BLaER1 treated with 17β-estradiol and CSF1 and Interleukin-3, amounts not matched to agents 10 nM and 100 nM (cell line): ENCODE data around the gene RPH3AL.
"Not testable (repeated sequence)": the region's sequence is repeated elsewhere in the genome, so short reads cannot be mapped to it uniquely, and the experiment has no call there.

Experiments used
- H3K27ac ChIP-seq, 11 experiments: shearing (Covaris generic); formaldehyde crosslinking; 2 replicates each; pipeline ENCODE4 v1.8.1; 2022
- H3K27me3 ChIP-seq, 11 experiments: shearing (Covaris generic); formaldehyde crosslinking; 2 replicates each; pipeline ENCODE4 v1.8.1; 2022
- H3K36me3 ChIP-seq, 11 experiments: shearing (Covaris generic); formaldehyde crosslinking; 2 replicates each; pipeline ENCODE4 v1.8.1; 2022
- H3K4me1 ChIP-seq, 10 experiments: shearing (Covaris generic); formaldehyde crosslinking; 2 replicates each; pipeline ENCODE4 v1.8.1; 2022
- H3K4me2 ChIP-seq, 11 experiments: shearing (Covaris generic); formaldehyde crosslinking; 2 replicates each; pipeline ENCODE4 v1.8.1; 2022
- H3K4me3 ChIP-seq, 10 experiments: shearing (Covaris generic); formaldehyde crosslinking; 2 replicates each; pipeline ENCODE4 v1.8.1; 2022
- H3K9ac ChIP-seq, 11 experiments: shearing (Covaris generic); formaldehyde crosslinking; 2 replicates each; pipeline ENCODE4 v1.8.1; 2022
- H3K9me3 ChIP-seq, 11 experiments: shearing (Covaris generic); formaldehyde crosslinking; replicated peaks in 1 of 11; 2 replicates each; pipeline ENCODE4 v1.8.1; 2022
- H4K20me1 ChIP-seq, 11 experiments: shearing (Covaris generic); formaldehyde crosslinking; 2 replicates each; pipeline ENCODE4 v1.8.1; 2022
- Cebpa-rat ChIP-seq, 11 experiments: shearing (Covaris generic); IDR thresholded peaks; 2 replicates each; pipeline ENCODE4 v1.8.1; 2022

Gene RPH3AL

DNA sequence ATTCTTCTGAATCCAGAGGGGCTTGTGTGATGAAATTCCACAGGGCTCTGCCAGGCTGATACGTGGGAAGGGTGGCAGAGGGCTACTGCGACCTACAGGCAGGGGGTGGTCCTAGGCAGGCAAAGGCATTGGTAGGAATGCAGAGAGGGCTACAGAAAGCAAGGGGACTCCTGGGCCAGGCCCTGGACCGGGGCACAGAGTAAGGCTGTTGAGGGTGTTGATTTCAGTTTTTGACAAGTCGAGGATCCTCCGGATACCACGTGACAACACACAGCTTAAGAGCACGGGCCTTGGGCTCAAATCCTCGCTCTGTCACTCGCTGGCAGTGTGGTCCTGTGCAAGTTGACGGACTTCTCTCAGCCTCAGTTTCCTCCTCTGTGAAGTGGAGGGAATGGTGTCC is 152.0 kb downstream of the RPH3AL start:
- H3K4me3 ChIP-seq, result no peak overlapping the region
- H3K4me2 ChIP-seq, result no peak overlapping the region
- peaks cover 9 to 14% (median 13%) of the 10 kb centered on the region in 11 experiments for H3K9me3 ChIP-seq
- no peak overlapping the region for H3K9ac ChIP-seq
- peaks cover 0 to 10% (median 5%) of the 10 kb centered on the region in 10 experiments; a peak in 11 of 20 replicates for H3K4me1 ChIP-seq
- TF ChIP-seq Cebpa-rat (IDR thresholded peaks at IDR 0.05), result no peak
- H4K20me1 ChIP-seq, result no peaks in the 10 kb centered on the region
- no peaks in the 10 kb centered on the region for H3K27me3 ChIP-seq
- no peak overlapping the region for H3K27ac ChIP-seq
- no peaks in the 10 kb centered on the region for H3K36me3 ChIP-seq

GRCh38 chr17:199806-200545 is 152.6 kb downstream of the RPH3AL start:
- H3K4me2 ChIP-seq, result no peak overlapping the region
- H3K9ac ChIP-seq, result no peak overlapping the region
- H3K27ac ChIP-seq, result no peak overlapping the region

DNA sequence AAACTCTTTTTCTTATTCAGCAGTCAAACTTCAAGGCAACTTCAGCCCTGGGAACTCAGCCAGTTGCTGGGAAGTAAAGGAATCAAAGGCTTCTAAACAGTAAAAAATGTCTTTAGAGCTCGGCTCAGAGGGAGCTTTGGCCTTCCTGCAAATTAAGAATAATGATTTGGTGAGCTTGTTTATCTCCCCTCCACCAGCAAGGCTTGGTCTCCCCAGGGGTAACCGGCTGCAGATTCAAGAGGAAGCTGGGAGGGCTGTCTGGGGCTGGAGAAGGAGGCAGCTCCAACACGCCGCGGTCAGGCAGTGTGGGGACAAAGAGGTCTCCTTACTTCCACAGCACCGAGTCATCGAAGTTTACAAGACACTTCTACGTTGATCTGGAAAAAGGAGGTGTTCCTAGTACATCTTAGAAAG is 153.4 kb downstream of the RPH3AL start:
- Histone ChIP-seq H3K36me3 (no peaks in the 10 kb centered on the region), H3K27me3 (no peaks in the 10 kb centered on the region), H3K4me3 (no peak overlapping the region), H3K27ac (no peak overlapping the region), H3K4me1 (peaks cover 6 to 19% (median 15%) of the 10 kb centered on the region in 10 experiments; a peak in 19 of 20 replicates), H3K9ac (peak overlapping the region in 1 of 11 experiments; percentile 2; a peak in 1 of 22 replicates), H3K9me3 (peaks cover 9 to 14% (median 13%) of the 10 kb centered on the region in 11 experiments), H3K4me2 (peak overlapping the region in 3 of 11 experiments; percentile 0 to 23 (median 11); a peak in 4 of 22 replicates), H4K20me1 (no peaks in the 10 kb centered on the region)
- no peak for TF ChIP-seq Cebpa-rat (IDR thresholded peaks at IDR 0.05)

More at GRCh38 chr17:199806-200545, 152.6 kb downstream of the RPH3AL start:
- Histone ChIP-seq H3K27me3 (no peaks in the 10 kb centered on the region), H4K20me1 (no peaks in the 10 kb centered on the region), H3K9me3 (peaks cover 9 to 14% (median 13%) of the 10 kb centered on the region in 11 experiments), H3K4me1 (peaks cover 5 to 16% (median 10%) of the 10 kb centered on the region in 10 experiments; a peak in 19 of 20 replicates), H3K4me3 (no peak overlapping the region), H3K36me3 (no peaks in the 10 kb centered on the region)
- TF ChIP-seq Cebpa-rat (IDR thresholded peaks at IDR 0.05), result no peak

DNA sequence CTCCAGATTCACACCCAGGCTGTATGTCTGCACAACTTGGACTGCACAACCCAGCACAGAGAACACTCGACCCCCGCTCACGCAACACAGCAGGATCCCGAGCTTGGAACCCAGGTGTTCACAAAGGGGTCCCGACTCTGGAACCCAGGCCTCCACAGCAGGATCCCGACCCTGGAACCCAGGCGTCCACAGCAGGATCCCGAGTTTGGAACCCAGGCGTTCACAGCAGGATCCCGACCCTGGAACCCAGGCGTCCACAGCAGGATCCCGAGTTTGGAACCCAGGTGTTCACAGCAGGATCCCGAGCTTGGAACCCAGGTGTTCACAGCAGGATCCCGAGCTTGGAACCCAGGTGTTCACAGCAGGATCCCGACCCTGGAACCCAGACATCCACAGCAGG is 154.4 kb downstream of the RPH3AL start:
- not testable (repeated sequence) for H3K4me2 ChIP-seq, H4K20me1 ChIP-seq, H3K27ac ChIP-seq, H3K9ac ChIP-seq, H3K36me3 ChIP-seq, H3K27me3 ChIP-seq
- Histone ChIP-seq H3K4me1 (peaks cover 6 to 20% (median 15%) of the 10 kb centered on the region in 10 experiments; a peak in 19 of 20 replicates), H3K9me3 (peaks cover 9 to 21% (median 16%) of the 10 kb centered on the region in 11 experiments), H3K4me3 (0 out of 20 replicates have a peak overlapping the region, but pooled peaks of 1 of the 10 experiments have one; percentile 23)

DNA sequence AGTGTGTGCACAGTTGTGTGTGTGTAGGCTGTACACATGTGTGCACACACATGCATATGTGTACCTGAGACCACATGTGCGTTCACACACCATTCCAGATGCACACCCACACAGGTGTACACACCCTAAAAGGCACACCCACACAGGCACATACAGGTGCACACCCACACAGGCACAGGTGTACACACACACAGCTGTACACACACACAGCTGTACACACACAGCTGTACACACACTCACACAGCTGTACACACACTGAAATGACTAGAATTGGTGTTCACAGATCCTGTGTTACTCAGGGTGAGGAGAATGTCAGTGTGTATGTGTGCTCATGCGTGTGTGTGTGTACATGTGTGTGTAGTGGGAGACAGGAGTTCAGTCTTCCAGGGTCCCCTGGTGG is 155.3 kb downstream of the RPH3AL start:
- Histone ChIP-seq H3K27me3 (no peaks in the 10 kb centered on the region), H3K4me1 (peaks cover 6 to 20% (median 15%) of the 10 kb centered on the region in 10 experiments; a peak in 19 of 20 replicates), H3K9me3 (peaks cover 10 to 28% (median 23%) of the 10 kb centered on the region in 11 experiments), H4K20me1 (no peaks in the 10 kb centered on the region), H3K27ac (no peak overlapping the region), H3K9ac (no peak overlapping the region), H3K4me2 (no peak overlapping the region), H3K4me3 (no peak overlapping the region), H3K36me3 (no peaks in the 10 kb centered on the region)
- no peak for TF ChIP-seq Cebpa-rat (IDR thresholded peaks at IDR 0.05)

GRCh38 chr17:194828-195602 is 157.6 kb downstream of the RPH3AL start:
- no peaks in the 10 kb centered on the region for H3K27me3 ChIP-seq
- peak overlapping the region; percentile 0 to 74 (median 28); a peak in 15 of 22 replicates for H3K4me2 ChIP-seq
- no peaks in the 10 kb centered on the region for H3K36me3 ChIP-seq
- 0 out of 22 replicates have a peak overlapping the region, but pooled peaks of 2 of the 11 experiments have one; percentile 4 to 18 for H3K9ac ChIP-seq
- H3K27ac ChIP-seq, result peak overlapping the region in 2 of 11 experiments; percentile 5 to 48; a peak in 3 of 22 replicates
- peaks cover 6 to 20% (median 15%) of the 10 kb centered on the region in 10 experiments; a peak in 19 of 20 replicates for H3K4me1 ChIP-seq
- H3K4me3 ChIP-seq, result no peak overlapping the region
- H4K20me1 ChIP-seq, result no peaks in the 10 kb centered on the region
- no peak for TF ChIP-seq Cebpa-rat (IDR thresholded peaks at IDR 0.05)
- H3K9me3 ChIP-seq, result peaks cover 10 to 28% (median 23%) of the 10 kb centered on the region in 11 experiments

- H3K9me3 ChIP-seq, result peaks cover 10 to 28% (median 23%) of the 10 kb centered on the region in 11 experiments
- TF ChIP-seq Cebpa-rat (IDR thresholded peaks at IDR 0.05), result no peak
- H4K20me1 ChIP-seq, result no peaks in the 10 kb centered on the region
- 0 out of 22 replicates have a peak overlapping the region, but pooled peaks of 1 of the 11 experiments have one; percentile 5 for H3K27ac ChIP-seq
- peaks cover 6 to 20% (median 13%) of the 10 kb centered on the region in 10 experiments; a peak in 19 of 20 replicates for H3K4me1 ChIP-seq
- no peaks in the 10 kb centered on the region for H3K36me3 ChIP-seq
- peak overlapping the region in 4 of 11 experiments; percentile 47 to 74 (median 72); a peak in 7 of 22 replicates for H3K4me2 ChIP-seq
- no peaks in the 10 kb centered on the region for H3K27me3 ChIP-seq
- H3K4me3 ChIP-seq, result no peak overlapping the region
- H3K9ac ChIP-seq, result 0 out of 22 replicates have a peak overlapping the region, but pooled peaks of 1 of the 11 experiments have one; percentile 4
Measured at GRCh38 chr17:193841-194806, 158.5 kb downstream of the RPH3AL start.

DNA sequence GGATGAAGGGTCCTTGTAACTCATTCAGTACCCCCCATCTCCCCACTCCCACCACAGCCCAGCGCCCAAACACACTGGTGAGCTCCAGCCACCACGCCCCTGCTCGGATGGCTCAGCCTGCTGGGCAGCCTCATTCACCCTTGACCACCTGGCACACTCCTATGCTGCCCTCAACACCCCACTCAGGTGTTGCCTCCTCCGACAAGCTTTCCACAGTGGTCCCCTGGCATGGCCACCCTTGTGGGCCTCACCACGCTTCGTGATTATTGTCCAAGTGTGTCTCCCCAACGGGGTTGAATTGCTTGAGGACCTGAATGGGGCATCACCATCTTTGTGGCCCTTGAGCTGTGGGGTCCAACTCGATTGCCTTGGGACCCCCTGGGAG is 159.2 kb downstream of the RPH3AL start:
- Histone ChIP-seq H3K27ac (no peak overlapping the region), H3K27me3 (no peaks in the 10 kb centered on the region), H4K20me1 (no peaks in the 10 kb centered on the region)

More for the DNA sequence above, 159.2 kb downstream of the RPH3AL start:
- no peak overlapping the region for H3K4me2 ChIP-seq
- H3K36me3 ChIP-seq, result no peaks in the 10 kb centered on the region
- no peak overlapping the region for H3K4me3 ChIP-seq
- no peak for TF ChIP-seq Cebpa-rat (IDR thresholded peaks at IDR 0.05)
- H3K9ac ChIP-seq, result no peak overlapping the region
- H3K9me3 ChIP-seq, result peaks cover 9 to 24% (median 20%) of the 10 kb centered on the region in 11 experiments
- peaks cover 6 to 20% (median 9%) of the 10 kb centered on the region in 10 experiments; a peak in 19 of 20 replicates for H3K4me1 ChIP-seq
